Uterus (tissue), 4 donors: Measurements from ENCODE around the gene NLGN1. TPM values are rescaled to one million over a fixed set of nuclear protein-coding genes. Genes with fewer than 3 reads are reported as not detected.

Experiments used
- DNase-seq, 2 donors: peaks; one replicate each; pipeline ENCODE4 v3.0.0-alpha.2; 2019 to 2020
- H3K27ac ChIP-seq, 2 donors: fragments of 200-600 bp; sonication (generic); 1 replicate in 1 of 2; 2 replicates in 1 of 2; pipeline ENCODE4 v1.5.1; 2016 to 2018
- H3K27me3 ChIP-seq, 2 donors: fragments of 200-600 bp; sonication (generic); one replicate each; pipeline ENCODE4 v1.5.1; 2018 to 2019; ENCODE audit warnings: control low read depth in 1 of 2
- H3K36me3 ChIP-seq, 2 donors: fragments of 200-600 bp; sonication (generic); one replicate each; pipeline ENCODE4 v1.5.1; 2019; ENCODE audit warnings: control low read depth in 1 of 2
- H3K4me1 ChIP-seq, 2 donors: fragments of 200-600 bp; sonication (generic); one replicate each; pipeline ENCODE4 v1.5.1; 2018 to 2019; ENCODE audit warnings: control low read depth in 1 of 2
- H3K4me3 ChIP-seq, 2 donors: fragments of 200-600 bp; sonication (generic); 1 replicate in 1 of 2; 2 replicates in 1 of 2; pipeline ENCODE4 v1.5.1; 2018 to 2019; ENCODE audit warnings: mild to moderate bottlenecking in 1 of 2
- H3K9me3 ChIP-seq, 2 donors: fragments of 200-600 bp; sonication (generic); one replicate each; pipeline ENCODE4 v1.5.1; 2019; ENCODE audit warnings: control low read depth in 1 of 2
- POLR2A ChIP-seq, 2 donors: fragments of 450-650 bp; IDR thresholded peaks; one replicate each; pipeline ENCODE4 v1.6.1; 2016; ENCODE audit warnings: antibody characterized with exemption in 2 of 2, mild to moderate bottlenecking in 1 of 2, moderate library complexity in 1 of 2
- intact Hi-C: fragments of 100-400 bp; cut with DNase I; formaldehyde crosslinking; loops from one replicate; pipeline ENCODE4 v1.15.1; 2023; ENCODE audit warnings: low total_unique reads
- total RNA-seq, 4 donors: library from RNA; depleted of rRNA in 3 of 4; stranded (reverse); fragments of >200 nt in 3 of 4; gene quantifications; one replicate each; pipeline versions ENCODE4 v1.1.0 to v1.2.4, GENCODE V29; 2014 to 2023
- TF ChIP-seq, protein P1 (sequence below), 4 experiments: fragments of 200-600 bp in 2 of 4; fragments of 450-650 bp in 2 of 4; sonication (generic) in 2 of 4; IDR thresholded peaks; one replicate each; pipeline ENCODE4 v1.5.1; 2016 to 2019; ENCODE audit warnings: antibody characterized with exemption in 4 of 4, mild to moderate bottlenecking in 2 of 4, moderate library complexity in 1 of 4
- donor health status: DM: yes; HTN: yes; CAD: no.

Gene NLGN1
- total RNA-seq, 4 donors from 2014 or later = 3.6 to 44.8 (median 9.8) TPM

DNA sequence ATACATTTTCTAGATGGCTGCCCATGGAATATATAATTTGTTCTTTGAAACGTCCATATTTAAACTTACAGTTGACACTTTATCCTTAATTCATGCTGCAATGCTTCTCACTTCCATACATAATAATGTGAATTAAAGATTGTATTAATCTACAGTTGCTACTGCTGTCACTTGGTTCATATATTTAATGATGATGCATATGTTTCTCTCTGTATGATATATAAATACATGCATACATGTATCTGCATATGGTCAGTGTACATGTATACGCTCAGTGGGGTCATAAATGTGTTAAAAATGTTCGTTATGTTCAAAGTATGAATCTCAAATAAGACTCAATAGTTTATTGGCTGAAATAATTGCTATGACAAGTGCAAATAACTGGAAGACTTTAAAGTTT, 382.5 kb downstream of the NLGN1 start:
- intact Hi-C loops = no loop called here
- H3K27me3 ChIP-seq = no peaks in the 10 kb centered on the region
- H3K4me3 ChIP-seq = no peak overlapping the region
- no peak overlapping the region for H3K27ac ChIP-seq
- TF ChIP-seq POLR2A (IDR thresholded peaks at IDR 0.05) = no peak
- TF ChIP-seq, protein P1, sequence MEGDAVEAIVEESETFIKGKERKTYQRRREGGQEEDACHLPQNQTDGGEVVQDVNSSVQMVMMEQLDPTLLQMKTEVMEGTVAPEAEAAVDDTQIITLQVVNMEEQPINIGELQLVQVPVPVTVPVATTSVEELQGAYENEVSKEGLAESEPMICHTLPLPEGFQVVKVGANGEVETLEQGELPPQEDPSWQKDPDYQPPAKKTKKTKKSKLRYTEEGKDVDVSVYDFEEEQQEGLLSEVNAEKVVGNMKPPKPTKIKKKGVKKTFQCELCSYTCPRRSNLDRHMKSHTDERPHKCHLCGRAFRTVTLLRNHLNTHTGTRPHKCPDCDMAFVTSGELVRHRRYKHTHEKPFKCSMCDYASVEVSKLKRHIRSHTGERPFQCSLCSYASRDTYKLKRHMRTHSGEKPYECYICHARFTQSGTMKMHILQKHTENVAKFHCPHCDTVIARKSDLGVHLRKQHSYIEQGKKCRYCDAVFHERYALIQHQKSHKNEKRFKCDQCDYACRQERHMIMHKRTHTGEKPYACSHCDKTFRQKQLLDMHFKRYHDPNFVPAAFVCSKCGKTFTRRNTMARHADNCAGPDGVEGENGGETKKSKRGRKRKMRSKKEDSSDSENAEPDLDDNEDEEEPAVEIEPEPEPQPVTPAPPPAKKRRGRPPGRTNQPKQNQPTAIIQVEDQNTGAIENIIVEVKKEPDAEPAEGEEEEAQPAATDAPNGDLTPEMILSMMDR (IDR thresholded peaks at IDR 0.05) = no peak
- no peak for DNase-seq
- H3K4me1 ChIP-seq = no peaks in the 10 kb centered on the region
- H3K36me3 ChIP-seq = no peaks in the 10 kb centered on the region
- H3K9me3 ChIP-seq = no peaks in the 10 kb centered on the region

- Histone ChIP-seq H3K4me1 (no peaks in the 10 kb centered on the region), H3K36me3 (no peaks in the 10 kb centered on the region), H3K4me3 (no peak overlapping the region), H3K27ac (no peak overlapping the region), H3K9me3 (no peaks in the 10 kb centered on the region), H3K27me3 (no peaks in the 10 kb centered on the region)
- intact Hi-C loops = no loop called here
- TF ChIP-seq POLR2A (IDR thresholded peaks at IDR 0.05) = no peak
- TF ChIP-seq, protein P1 (IDR thresholded peaks at IDR 0.05) = no peak
- DNase-seq = no peak
Observed at GRCh38 chr3:173785004-173785403, 387.5 kb downstream of the NLGN1 start.

DNA sequence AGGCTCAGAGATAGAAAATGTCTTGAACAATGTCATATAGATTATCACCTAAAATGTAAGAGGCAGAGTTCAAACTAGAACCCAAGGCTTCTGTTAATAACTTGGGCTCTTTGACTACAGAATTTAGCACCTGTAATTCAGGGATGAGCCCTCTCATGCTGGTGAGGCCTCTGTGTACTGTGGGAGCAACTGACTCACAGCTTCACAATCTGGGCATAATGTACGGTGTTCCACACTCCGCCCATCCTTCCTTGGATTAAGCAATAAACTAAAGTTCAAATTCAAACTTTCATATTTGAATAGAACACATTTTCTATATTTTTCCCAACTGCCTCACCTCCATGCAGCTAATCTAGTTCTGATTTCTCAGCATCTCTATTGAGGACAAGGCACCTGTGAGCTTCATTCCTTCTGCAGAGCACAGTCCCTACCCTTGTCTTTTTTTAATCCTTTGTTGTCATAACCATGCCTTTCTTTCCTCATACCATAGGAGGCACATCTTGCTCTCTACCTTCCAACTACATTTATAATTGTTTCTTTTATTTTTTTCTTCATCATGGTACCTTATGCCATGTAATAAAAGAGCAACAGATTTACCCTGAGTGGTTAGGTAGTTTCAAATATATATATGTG, 392.1 kb downstream of the NLGN1 start:
- H3K27me3 ChIP-seq = no peaks in the 10 kb centered on the region
- no peaks in the 10 kb centered on the region for H3K9me3 ChIP-seq
- no peak overlapping the region for H3K4me3 ChIP-seq
- DNase-seq = no peak
- intact Hi-C loops = no loop called here
- no peak overlapping the region for H3K27ac ChIP-seq
- H3K4me1 ChIP-seq = no peaks in the 10 kb centered on the region
- H3K36me3 ChIP-seq = no peaks in the 10 kb centered on the region
- TF ChIP-seq, protein P1 (IDR thresholded peaks at IDR 0.05) = no peak

DNA sequence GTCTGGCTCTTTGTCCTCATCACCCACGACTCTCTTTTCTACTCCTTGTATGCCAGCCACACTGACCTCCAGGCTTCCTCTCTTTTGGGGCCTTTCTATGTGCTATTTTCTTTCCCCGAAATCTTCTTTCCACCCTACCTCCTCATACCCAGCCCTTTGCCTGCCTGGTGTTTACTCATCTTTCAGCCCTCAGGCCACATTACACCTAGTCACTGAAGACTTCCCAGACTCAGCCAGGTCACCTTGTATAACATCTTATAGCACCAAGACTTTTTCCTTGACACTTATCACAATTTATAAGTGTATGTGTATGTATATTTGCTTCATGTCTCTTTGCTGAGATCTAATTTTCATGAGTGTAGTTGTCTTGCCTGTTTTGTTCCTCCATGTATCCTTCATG, 396.4 kb downstream of the NLGN1 start:
- H3K4me1 ChIP-seq = no peaks in the 10 kb centered on the region
- no peak for TF ChIP-seq POLR2A (IDR thresholded peaks at IDR 0.05)
- H3K9me3 ChIP-seq = no peaks in the 10 kb centered on the region
- DNase-seq = no peak
- intact Hi-C loops = no loop called here
- H3K27me3 ChIP-seq = no peaks in the 10 kb centered on the region
- no peak overlapping the region for H3K27ac ChIP-seq
- H3K4me3 ChIP-seq = no peak overlapping the region
- H3K36me3 ChIP-seq = no peaks in the 10 kb centered on the region

GRCh38 chr3:173796405-173796804, 398.9 kb downstream of the NLGN1 start:
- TF ChIP-seq POLR2A (IDR thresholded peaks at IDR 0.05) = no peak
- TF ChIP-seq, protein P1 (IDR thresholded peaks at IDR 0.05) = no peak
- Histone ChIP-seq H3K4me3 (no peak overlapping the region), H3K36me3 (no peaks in the 10 kb centered on the region), H3K9me3 (no peaks in the 10 kb centered on the region), H3K4me1 (no peaks in the 10 kb centered on the region), H3K27ac (no peak overlapping the region), H3K27me3 (no peaks in the 10 kb centered on the region)
- intact Hi-C loops = no loop called here
- no peak for DNase-seq

DNA sequence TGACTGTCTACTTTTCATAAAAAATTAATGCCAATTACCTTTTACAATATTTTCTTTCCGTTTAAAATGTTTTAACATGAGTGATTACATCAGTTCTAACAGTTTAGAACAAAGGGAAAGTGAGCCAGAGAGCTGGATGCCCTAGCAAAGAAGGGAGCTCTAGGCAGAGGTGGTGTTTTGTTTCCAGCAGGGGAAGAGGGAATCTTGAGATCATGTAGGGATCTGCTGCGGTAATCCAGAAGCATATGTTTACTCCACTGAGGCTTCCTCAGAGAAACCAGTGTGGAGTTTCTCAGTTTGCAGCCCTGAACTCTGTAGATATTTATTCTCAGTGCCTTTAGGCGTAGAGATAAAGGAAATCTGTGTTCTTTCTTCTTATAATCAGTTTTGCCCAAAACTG, 399.3 kb downstream of the NLGN1 start:
- H3K9me3 ChIP-seq = no peaks in the 10 kb centered on the region

More for the DNA sequence above, 399.3 kb downstream of the NLGN1 start:
- no peaks in the 10 kb centered on the region for H3K4me1 ChIP-seq
- TF ChIP-seq POLR2A (IDR thresholded peaks at IDR 0.05) = no peak
- TF ChIP-seq, protein P1 (IDR thresholded peaks at IDR 0.05) = no peak
- H3K4me3 ChIP-seq = no peak overlapping the region
- no peak overlapping the region for H3K27ac ChIP-seq
- no peaks in the 10 kb centered on the region for H3K36me3 ChIP-seq
- DNase-seq = no peak
- intact Hi-C loops = no loop called here
- no peaks in the 10 kb centered on the region for H3K27me3 ChIP-seq
